Stimulated activated CD4-positive, alpha-beta T cell treated with anti-CD3 and anti-CD28 coated beads, Interleukin-15, amount 100 ng/mL, for 24 hours (primary cell): ENCODE data around the gene P4HB.

Experiments
- DNase-seq: peaks from one replicate; pipeline ENCODE4 v3.0.0-alpha.2; 2020

P4HB gene

DNA sequence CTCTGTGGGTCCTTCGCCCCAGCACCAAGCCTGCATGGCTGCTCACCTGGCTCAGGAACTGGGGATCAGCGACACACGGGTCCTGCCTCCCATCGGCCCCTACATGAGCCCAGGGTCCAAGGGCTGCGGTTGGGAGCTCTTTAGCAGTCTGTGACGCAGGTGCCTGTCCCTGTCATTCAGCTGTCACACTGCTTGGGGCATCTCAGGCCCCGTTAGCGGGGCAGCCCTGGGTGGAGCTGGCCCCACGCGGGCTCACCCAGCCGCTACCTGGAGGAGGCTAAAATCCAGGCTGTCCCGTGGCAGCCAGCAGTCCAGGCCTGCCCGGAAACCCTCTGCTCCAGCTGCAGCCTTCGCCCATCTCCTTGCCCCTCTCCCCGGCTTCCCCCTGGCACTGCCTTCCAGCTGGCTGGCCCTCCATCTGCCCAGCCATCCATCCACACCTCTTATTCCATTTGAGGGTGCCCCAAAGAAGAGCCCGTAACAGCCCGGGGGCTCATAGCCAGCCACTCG lies 53.1 kb downstream of the P4HB start:
- no peak for DNase-seq

DNA sequence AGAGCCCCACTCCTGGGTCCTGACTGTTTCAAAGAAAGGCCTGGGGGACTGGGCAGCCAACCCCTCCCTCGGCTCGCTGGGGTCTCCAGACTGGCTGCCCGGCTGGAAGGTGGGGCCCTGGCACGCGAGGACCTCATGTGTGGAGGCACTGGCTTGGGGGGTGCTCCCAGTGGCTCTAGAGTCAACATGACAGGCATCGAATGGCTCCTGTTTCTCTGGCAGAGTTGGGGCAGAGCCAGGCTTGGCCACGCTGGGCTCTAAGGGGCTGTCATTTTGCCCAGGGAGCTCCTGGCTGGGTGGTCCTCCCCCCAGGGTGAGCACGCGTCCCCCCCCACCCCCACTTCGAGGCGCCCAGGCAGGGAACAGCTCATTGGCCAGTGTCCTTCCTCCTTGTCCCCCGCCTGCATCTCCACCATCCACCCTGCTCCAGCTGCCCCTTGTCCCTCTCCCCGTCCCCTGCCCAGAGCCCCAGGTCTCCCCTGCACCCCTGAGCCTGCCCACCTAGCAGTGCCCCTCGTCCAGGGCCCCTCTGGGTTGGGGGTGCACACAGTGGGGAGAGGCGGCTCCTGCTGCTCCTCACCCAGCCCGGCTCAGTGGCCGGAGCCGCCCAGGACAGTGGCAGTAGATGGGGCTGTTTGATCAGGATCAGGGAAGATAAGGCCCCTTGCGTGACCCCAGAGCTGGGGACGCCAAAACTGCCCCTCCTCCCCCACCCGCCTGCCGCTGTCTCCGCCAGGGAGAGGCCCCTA lies 53.7 kb downstream of the P4HB start:
- no peak for DNase-seq

DNA sequence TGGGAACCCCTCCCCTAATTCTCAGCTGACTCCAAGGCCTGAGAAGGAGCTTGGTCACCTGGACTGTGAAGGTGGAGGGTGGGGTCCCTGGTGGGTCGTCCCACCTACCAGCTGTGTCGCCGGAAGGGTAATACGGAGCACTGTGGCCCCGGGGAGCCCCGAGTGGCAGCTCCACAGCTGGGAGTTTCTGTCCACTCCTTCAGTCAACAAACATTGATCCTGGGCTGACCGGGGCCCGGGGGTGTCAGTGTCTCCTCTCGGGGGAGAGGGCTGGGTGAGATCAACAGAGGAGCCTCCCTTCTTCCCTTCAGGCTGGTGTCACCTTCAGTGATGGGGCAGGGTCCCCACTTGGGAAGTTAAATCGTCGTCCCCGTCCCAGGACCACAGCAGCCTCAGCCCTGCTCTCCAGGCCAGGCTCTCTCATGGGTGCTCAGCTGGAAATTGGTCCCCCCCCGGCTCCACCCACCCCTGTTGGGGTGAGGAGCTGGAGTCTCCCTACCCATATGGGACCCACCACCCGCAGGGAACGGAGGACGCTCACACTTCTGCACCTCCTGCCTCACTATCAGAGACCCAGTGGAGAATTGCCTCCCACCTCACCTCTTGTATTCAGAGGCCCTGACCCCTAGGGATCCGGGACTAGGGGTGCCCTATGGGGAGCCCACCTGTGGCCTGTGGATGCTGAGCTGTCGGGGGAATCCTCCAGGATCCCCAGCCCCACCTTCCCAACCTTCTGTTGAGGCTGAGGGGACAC lies 54.5 kb downstream of the P4HB start:
- no peak for DNase-seq

DNA sequence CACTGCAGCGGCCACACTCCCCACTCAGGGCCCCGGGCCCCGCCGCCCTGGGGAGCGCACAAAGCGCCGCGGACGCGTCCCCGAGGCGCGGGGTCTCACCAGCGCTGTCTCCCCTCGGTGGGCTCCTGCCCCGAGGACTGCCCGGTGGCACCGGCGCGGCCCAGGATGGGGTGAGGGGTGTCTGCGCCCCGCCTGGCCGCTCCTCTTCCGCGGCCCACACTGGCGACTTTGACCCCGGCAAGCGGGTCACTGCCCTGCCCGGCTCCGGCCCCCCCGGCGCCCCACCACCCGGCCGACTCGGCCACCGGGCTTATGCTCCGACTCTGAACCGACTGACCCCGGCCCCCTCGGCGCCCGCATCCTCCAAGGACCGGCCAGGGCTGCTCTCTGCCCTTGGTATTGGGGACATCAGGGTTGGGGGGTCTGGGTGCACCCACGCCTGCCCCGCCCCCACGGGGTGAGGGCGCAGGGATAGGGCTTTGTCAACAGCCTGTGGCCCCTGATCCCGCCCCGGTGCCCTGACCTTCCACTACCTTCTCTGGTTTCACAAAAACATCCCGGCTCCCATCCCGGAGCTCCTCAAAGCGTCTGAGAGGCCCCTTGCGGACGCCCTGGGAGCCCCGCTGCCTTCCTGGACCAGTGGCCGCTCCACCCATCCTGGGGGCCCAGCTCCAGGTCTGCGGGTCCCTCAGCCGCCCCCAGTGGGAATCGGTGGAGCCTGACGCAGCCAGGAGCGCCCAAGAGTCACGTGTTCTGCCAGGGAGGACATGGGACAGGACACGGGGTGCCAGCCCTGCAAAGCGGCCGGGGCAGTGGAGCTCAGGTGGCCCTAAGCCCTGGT lies 55.6 kb downstream of the P4HB start:
- DNase-seq = no peak

DNA sequence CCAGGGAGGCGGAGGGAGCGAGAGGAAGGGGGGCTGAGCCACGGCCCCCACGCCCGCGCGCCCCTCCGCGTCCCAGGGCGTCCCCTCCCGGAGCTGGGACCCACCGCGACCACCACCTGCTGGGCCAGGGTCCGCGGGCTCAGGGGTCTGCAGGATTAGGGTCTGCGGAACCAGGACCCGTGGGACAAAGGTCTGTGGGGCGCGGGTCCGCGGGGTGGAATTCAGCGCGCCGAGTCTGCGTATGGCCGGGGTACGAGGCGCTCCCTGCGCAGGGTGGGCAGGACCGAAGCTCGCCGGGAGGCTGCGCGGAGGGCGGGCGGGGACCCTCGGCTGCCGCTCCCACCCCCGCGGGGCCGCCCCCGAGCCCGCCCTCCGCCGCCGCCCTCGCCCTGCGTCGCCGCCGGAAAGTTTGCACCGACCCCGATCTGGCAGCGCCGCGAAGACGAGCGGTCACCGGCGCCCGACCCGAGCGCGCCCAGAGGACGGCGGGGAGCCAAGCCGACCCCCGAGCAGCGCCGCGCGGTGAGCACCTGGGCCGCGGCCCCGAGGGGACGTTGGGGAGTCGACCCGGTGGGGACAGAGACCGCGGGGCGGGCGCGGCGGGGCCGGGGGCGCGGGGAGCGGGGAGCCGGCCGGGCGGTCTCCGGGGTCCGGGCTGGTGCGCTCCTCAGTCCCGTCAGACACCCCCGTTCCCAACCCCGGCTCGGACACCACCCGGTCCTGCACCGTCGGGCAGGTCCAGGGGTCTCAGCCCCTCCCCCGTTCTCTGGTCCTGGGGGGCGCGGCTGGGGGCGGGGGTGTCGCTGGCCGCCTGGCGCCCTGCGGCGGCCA lies 56.4 kb downstream of the P4HB start, which contains the start of gene GCGR:
Gene GCGR, plus strand, starts transcription at position 423 of the 831 bp plus-strand sequence. CDS start 4,869 bp downstream, outside the sequence.
- DNase-seq = no peak

DNA sequence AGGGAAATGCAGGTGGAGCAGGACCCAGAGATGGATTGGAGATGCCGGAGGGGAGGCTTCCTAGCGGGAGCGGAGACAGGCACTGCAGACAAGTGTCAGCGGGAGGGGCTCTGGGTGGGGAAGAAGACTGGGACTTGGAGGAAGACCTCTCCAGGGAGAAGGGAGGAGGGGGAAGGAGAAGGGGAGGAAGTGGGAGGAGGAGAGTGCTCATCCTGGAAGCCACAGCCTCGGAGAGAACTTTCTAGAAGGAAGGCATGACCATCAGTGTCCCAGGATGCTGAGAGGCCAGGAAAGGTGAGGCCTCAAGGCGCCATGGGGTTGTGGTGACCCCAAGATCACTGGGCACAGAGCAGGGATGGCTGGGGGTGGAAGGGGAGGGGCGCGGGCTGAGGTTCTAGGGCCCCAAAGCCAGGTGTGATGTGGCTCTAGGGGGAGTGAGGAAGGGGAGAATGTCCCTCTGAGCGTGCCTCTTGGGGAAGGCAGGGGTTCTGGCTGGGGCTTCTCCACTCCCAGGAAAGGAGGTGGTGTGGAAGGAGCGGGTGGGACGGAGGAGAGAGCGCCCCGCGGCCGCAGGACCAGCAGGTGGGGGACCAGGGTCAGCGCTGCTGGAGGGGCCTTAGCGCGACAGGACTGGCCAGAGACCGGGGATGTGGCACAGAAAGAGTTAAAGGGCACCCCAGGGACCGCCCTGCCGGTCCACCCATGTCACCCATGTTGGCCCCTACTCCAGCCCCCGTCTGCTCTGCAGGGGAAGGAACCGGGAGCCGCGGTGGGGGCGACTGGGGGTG lies 57.3 kb downstream of the P4HB start:
- DNase-seq = no peak

DNA sequence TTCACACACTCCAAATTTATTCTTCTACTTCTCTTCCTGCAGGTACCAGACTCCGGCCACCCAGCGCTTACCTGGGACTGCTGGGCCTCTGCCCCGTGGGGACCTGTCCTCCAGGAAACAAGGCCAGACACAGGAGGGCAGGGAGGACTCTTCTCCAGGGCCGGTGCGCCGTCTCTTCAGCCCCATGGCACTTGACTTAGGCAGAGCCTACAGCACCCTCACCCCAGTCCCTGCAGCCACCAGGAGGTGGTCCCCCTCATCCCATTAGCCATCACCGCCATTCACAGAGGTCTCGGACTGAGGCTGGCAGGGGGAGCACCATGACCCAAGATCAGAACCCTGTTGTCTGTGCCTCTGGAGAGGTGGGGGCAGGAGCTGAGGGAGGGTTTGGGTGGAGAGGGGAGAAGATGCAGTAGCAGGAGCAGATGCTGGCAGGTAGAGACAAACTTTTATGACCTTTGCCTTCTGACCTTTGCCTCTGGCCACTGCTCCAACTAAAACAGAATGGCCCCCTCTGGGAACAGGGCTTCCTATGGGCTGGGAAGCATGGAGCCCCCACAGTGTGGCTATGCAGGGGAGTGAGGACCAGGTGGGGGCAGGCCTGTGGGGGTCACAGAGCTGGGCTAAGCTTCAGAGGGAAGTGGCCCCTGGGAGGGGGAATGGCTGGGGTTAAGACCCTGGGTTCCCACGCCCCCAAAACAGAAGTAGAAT lies 58.1 kb downstream of the P4HB start:
- DNase-seq = no peak

DNA sequence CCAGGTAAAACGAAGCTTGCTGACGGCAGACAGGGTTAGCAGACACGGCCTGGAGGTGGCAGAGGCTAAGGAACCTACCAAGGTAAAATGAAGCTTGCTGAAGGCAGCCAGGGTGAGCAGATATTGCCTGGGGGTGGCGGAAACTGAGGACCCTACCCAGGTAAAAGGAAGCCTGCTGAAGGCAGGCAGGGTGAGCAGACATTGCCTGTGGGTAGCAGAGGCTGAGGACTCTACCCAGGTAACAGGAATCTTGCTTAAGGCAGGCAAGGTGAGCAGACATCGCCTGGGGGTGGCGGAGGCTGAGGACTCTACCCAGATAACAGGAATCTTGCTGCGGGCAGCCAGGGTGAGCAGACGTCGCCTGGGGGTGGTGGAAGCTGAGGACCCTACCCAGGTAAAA lies 59.0 kb downstream of the P4HB start:
- DNase-seq = no peak

DNA sequence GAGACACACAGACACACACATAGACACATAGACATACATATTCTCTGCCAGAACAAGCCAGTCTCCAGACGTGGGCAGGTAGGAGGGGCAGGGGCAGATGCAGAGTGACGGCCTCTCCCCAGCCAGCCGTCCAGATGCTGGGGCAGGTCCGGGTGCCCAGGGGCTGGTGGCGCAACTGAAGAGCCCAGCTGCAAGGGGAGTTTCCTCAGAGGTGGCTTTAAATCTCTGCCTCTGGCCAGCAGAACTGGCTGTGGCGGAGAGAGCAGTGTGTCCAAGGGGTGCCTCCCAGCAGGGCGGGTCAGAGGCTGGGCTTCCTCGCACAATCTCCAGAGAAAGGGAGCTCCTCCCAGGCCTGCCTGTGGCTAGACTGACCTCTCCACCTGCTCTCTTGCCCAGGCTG lies 65.8 kb downstream of the P4HB start:
- no peak for DNase-seq

DNA sequence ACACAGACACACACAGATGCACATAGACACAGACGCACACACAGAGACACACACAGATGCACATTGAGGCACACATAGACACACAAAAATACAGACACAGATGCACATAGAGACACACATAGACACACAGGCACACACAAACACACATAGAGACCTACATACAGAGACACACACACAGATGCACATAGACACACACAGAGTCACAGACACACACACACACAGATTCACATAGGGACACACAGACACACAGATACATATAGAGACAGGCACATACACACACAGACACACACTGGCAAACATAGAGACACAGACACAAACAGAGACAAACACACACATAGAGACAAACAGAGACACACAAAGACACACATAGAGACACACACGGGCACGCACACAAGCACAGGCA lies 66.3 kb downstream of the P4HB start:
- DNase-seq = no peak
